ENCODE results near the gene CRBN.

CRBN gene

DNA sequence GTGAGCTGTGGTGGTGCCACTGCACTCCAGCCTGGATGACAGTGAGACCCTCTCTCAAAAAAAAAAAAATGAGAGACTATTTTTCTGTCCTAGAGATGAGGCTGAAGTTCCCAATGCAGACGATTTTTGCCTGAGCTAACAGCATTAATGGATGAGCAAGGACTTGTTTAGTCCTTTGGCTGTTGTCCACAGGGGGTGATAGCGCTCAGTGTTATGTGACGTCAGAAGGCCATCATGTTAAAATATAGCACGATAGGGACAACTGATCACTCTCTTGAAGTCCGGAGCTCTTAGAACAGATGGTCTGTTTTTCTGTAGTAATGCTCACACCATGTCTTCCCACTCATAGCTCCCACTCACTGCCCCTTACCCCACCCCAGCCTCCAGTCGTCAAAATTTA, 46.0 kb downstream of the CRBN start:
- Histone ChIP-seq H3K4me1 (ENCODE audit: insufficient read depth, poor library complexity, severe bottlenecking) (no peaks in the 10 kb centered on the region), H3K36me3 (ENCODE audit: low read depth) (peaks cover 68% of the 10 kb centered on the region), H3K9me3 (ENCODE audit: severe bottlenecking) (no peaks in the 10 kb centered on the region), H3K27me3 (ENCODE audit: insufficient read depth, poor library complexity, severe bottlenecking) (no peaks in the 10 kb centered on the region), H3K27ac (ENCODE audit: poor library complexity, severe bottlenecking) (no peak overlapping the region), H3K4me3 (ENCODE audit: severe bottlenecking) (no peak overlapping the region)
- DNase-seq (ENCODE audit: low spot score) = no peak
- no peak for ATAC-seq (ENCODE audit: low read depth)
- TF ChIP-seq, protein P1, sequence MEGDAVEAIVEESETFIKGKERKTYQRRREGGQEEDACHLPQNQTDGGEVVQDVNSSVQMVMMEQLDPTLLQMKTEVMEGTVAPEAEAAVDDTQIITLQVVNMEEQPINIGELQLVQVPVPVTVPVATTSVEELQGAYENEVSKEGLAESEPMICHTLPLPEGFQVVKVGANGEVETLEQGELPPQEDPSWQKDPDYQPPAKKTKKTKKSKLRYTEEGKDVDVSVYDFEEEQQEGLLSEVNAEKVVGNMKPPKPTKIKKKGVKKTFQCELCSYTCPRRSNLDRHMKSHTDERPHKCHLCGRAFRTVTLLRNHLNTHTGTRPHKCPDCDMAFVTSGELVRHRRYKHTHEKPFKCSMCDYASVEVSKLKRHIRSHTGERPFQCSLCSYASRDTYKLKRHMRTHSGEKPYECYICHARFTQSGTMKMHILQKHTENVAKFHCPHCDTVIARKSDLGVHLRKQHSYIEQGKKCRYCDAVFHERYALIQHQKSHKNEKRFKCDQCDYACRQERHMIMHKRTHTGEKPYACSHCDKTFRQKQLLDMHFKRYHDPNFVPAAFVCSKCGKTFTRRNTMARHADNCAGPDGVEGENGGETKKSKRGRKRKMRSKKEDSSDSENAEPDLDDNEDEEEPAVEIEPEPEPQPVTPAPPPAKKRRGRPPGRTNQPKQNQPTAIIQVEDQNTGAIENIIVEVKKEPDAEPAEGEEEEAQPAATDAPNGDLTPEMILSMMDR (IDR thresholded peaks at IDR 0.05; ENCODE audit: poor library complexity, severe bottlenecking) = no peak

DNA sequence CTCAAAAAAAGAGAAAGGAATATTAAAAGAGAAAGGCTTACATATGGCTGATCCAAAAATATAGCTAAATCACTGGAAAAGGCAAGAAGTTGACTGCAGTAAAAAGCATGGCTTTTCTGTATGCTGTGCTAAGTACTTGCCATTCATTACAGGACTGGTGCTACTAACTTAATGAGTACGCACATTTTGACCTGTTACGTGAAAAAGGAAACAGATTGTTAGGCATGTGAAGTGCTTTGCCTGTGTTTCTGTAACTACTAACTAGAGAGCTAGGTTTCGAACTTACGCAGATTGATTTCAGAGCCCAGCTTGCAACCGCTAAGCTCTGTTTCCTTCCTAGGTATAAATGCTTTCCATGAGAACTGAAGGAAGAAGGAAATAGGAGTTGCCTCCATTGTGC, 49.9 kb downstream of the CRBN start:
- ATAC-seq (ENCODE audit: low read depth) = no peak
- Histone ChIP-seq H3K36me3 (ENCODE audit: low read depth) (peaks cover 50% of the 10 kb centered on the region), H3K27ac (ENCODE audit: poor library complexity, severe bottlenecking) (no peak overlapping the region), H3K9me3 (ENCODE audit: severe bottlenecking) (no peaks in the 10 kb centered on the region), H3K4me3 (ENCODE audit: severe bottlenecking) (no peak overlapping the region), H3K27me3 (ENCODE audit: insufficient read depth, poor library complexity, severe bottlenecking) (no peaks in the 10 kb centered on the region), H3K4me1 (ENCODE audit: insufficient read depth, poor library complexity, severe bottlenecking) (peaks cover 4% of the 10 kb centered on the region)
- TF ChIP-seq, protein P1 (IDR thresholded peaks at IDR 0.05; ENCODE audit: poor library complexity, severe bottlenecking) = no peak
- DNase-seq (ENCODE audit: low spot score) = no peak

DNA sequence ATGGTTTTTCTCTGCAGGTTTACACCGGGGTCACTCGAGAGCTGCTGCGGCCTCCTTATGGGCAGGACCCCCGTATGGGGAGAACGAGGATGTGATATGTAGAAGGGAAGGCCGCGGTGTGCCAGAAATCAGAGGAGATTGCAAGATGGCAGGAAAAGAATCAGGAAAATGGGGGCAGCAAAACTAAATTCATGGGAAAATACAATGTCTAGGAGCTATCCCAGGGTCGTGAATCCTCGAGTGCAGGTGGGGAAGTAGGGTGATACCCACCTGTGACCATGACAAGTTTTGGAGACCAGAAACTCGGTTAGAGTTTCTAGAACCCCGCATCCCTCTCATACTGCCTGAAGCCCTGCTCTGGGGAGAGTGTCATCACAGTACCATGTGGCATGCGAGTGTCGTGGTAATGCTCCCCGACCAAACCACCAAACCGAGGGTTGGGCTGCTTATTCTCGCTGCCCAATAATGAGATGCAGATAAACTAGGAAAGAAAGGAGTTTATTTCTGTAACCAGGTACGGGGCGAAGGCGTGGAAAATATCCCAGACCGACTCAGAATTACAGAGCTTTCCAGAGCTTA, 52.0 kb downstream of the CRBN start:
- ATAC-seq (ENCODE audit: low read depth) (no peak), DNase-seq (ENCODE audit: low spot score) (no peak)
- TF ChIP-seq, protein P1 (IDR thresholded peaks at IDR 0.05; ENCODE audit: poor library complexity, severe bottlenecking) = no peak
- no peaks in the 10 kb centered on the region for H3K9me3 ChIP-seq (ENCODE audit: severe bottlenecking)
- H3K27ac ChIP-seq (ENCODE audit: poor library complexity, severe bottlenecking) = peak overlapping the region; percentile 44
- peak overlapping the region; percentile 88 for H3K4me3 ChIP-seq (ENCODE audit: severe bottlenecking)
- peaks cover 34% of the 10 kb centered on the region for H3K36me3 ChIP-seq (ENCODE audit: low read depth)
- H3K27me3 ChIP-seq (ENCODE audit: insufficient read depth, poor library complexity, severe bottlenecking) = no peaks in the 10 kb centered on the region
- H3K4me1 ChIP-seq (ENCODE audit: insufficient read depth, poor library complexity, severe bottlenecking) = peaks cover 4% of the 10 kb centered on the region

DNA sequence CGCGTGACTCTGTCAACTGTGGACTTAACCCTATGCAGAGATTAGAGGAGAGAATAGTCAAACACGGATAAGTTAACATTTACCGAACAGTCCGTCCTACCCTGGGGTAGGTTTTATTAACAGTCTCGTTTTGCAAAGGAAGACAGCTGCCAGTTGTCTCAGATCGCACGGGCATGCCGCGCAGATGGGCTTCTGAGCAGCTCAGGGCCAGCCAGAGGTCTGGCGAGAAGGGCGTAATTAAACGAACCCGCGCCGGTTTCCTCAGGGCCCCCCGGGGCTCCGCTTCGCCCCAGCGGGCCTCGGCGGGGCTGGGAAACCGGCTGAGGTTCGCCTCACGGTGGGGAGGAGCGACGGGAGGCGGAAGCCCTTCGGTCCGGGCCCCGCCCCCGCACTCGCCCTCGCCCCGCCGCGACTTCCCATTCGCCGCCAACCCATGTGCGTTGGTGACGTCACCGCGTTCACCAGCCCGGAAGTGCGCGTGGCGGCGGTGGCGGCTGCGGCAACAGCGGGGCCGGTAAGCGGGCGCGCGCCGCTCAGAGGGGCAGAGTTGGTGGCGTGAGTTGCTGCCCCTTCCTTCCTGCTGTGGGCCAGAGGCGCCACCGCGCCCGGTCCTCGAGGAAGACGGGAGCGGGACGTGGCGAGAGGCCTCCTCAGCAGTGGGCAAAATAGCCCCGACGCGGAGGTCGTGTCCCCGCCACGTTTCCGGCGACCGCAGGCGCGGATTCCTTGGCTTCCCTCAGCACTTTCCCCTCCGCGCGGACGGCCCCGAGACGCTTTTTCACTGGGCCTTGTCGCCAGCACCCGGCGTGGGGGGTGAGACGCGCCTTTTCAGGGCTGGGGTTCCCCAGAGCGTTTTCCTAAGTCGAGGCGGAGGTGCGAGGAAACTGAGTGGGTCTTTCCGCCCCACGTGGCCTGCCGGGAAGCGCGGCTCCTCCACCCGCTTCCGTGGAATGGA, 52.7 kb downstream of the CRBN start, which contains the start of gene TRNT1:
Gene TRNT1 (plus strand): TSS at position 464 of the 955 bp plus-strand sequence. CDS start 2,101 bp downstream, outside the sequence.
- Histone ChIP-seq H3K4me3 (ENCODE audit: severe bottlenecking) (peak within 1 kb of the TSS; percentile 88), H3K27me3 (ENCODE audit: insufficient read depth, poor library complexity, severe bottlenecking) (no peaks in the 10 kb centered on the region), H3K27ac (ENCODE audit: poor library complexity, severe bottlenecking) (peak within 1 kb of the TSS; percentile 44), H3K4me1 (ENCODE audit: insufficient read depth, poor library complexity, severe bottlenecking) (peaks cover 4% of the 10 kb centered on the region), H3K9me3 (ENCODE audit: severe bottlenecking) (no peaks in the 10 kb centered on the region), H3K36me3 (ENCODE audit: low read depth) (peaks cover 34% of the 10 kb centered on the region)
- ATAC-seq (ENCODE audit: low read depth) (peak; percentile 94), DNase-seq (ENCODE audit: low spot score) (peak; percentile 93)
- TF ChIP-seq, protein P1 (IDR thresholded peaks at IDR 0.05; ENCODE audit: poor library complexity, severe bottlenecking) = no peak
